Measurements from ENCODE around the gene KCNJ12.

KCNJ12 gene

DNA sequence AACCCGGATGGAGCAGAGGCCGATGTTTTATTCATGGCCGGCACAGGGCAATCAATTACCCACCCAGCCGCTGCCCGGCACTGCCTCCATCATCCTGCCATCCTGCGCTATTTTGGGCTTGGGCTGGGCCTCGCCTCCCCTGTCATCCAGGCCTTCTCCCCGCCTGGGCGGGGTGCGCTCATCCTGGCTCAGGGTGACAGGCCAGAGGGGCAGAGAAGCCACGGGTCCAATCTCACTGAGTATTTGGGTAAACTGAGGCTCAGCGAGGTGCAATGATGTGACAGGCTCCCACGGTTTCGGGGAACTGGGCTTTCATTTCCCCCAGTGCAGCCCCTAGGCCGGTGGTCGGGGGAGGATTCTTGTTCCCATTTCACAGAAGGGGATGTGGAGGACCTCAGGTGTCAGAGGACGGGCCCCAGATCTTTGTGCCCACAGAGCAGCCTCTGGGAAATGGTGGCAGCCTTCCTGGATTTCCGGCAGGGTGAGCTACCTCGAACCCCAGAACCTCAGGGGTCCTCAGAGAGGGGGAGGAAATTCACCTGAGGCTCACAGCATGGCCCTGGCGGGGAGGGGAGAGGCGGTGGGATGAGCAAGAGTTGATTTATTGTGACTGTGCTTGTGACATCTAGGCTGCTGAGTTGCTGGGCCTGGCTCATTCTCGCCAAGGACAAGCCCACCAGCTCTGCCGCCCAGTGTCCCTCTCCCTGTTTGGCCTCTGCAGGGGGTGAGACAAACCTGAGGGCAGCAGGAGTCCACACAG lies 23.8 kb upstream of the KCNJ12 start:
- H3K27ac ChIP-seq = no peak overlapping the region
- ChIA-PET POLR2A (ENCODE audit: low non-redundant PET) (no interaction called here), CTCF (no interaction called here)
- TF ChIP-seq, protein P1, sequence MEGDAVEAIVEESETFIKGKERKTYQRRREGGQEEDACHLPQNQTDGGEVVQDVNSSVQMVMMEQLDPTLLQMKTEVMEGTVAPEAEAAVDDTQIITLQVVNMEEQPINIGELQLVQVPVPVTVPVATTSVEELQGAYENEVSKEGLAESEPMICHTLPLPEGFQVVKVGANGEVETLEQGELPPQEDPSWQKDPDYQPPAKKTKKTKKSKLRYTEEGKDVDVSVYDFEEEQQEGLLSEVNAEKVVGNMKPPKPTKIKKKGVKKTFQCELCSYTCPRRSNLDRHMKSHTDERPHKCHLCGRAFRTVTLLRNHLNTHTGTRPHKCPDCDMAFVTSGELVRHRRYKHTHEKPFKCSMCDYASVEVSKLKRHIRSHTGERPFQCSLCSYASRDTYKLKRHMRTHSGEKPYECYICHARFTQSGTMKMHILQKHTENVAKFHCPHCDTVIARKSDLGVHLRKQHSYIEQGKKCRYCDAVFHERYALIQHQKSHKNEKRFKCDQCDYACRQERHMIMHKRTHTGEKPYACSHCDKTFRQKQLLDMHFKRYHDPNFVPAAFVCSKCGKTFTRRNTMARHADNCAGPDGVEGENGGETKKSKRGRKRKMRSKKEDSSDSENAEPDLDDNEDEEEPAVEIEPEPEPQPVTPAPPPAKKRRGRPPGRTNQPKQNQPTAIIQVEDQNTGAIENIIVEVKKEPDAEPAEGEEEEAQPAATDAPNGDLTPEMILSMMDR (conservative IDR thresholded peaks at IDR 0.05; ENCODE audit: low read depth) = no peak
- DNase-seq (ENCODE audit: low spot score) = no peak

DNA sequence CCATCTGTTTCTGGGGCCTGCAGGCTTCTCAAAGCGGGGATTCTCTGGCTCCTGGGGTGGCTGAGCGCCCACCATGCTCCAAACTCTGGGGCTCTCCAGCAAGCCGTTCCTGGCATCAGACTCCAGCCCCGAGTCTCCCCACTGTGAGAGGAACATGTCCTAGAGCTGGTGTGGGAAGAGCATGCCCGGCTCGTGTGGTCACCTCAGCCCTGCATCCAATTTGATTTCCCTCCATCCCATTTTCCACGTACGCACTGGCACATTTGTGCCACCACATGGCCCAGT lies 23.2 kb upstream of the KCNJ12 start:
- TF ChIP-seq, protein P1 (conservative IDR thresholded peaks at IDR 0.05; ENCODE audit: low read depth) = no peak
- no peak for DNase-seq (ENCODE audit: low spot score)
- ChIA-PET CTCF (no interaction called here), POLR2A (ENCODE audit: low non-redundant PET) (no interaction called here)
- no peak overlapping the region for H3K27ac ChIP-seq

DNA sequence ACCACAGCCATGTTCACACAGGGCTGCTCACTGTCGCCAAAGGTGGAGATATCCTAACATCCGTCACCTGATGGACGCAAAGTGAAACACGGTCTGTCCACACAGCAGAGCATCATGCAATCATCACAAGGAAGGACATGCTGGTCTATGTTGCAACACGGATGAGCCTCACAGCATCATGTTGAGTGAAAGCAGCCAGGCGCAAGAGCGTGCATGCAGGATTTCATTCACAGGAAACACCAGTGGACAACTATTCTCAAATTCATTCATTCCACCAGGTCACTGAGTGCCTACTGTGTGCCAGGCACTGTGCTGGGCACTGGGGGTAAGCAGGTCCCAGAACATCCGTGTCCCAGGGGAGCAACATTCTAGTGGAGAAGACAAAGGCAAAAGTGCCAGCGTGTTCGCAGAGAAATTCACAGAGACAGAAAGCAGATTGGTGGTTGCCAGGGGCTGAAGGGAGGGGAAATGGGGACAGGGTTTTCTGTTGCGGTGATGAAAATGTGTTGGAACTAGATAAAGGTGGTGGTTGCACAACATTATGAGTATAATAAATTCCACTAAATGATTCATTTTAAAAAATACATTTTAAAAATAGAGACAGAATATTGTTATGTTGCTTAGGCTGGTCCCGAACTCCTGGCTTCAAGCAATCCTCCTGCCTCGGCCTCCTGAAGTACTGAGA lies 22.7 kb upstream of the KCNJ12 start:
- CTCF ChIA-PET = no interaction called here

DNA sequence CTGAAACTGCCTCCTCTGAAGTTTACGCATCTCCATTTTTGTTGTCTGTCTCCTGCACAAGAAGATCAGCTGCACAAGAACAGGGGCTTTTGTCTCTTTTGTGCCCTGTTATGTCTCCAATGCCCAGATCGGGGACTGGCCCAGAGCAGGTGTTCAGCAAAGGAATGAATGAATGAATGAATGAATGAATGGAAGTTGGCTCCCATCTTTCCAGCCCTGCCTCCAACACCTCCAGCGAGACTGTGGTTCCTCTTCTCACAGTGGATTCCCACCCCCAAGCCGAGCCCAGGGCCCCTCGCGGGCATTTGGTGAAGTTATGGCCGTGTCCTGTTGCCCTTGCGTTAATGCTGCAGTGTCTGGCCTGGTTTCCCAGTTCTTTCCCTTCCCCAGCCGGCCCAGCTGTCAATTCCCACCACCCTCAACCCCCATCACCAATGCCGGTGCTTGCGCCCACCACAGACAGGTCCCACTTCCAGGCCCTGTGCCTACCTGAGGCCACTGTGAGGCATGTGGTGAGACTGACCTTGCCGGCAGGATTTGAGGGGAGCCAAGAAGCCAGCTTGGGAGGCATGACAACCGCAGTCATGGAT lies 21.3 kb upstream of the KCNJ12 start:
- CTCF ChIA-PET = no interaction called here
- no peak overlapping the region for H3K27ac ChIP-seq
- DNase-seq (ENCODE audit: low spot score) = no peak
- POLR2A ChIA-PET (ENCODE audit: low non-redundant PET) = no interaction called here
- TF ChIP-seq, protein P1 (conservative IDR thresholded peaks at IDR 0.05; ENCODE audit: low read depth) = no peak

More for the DNA sequence above, 22.7 kb upstream of the KCNJ12 start:
- no peak overlapping the region for H3K27ac ChIP-seq
- TF ChIP-seq, protein P1 (conservative IDR thresholded peaks at IDR 0.05; ENCODE audit: low read depth) = no peak
- DNase-seq (ENCODE audit: low spot score) = no peak
- POLR2A ChIA-PET (ENCODE audit: low non-redundant PET) = no interaction called here

DNA sequence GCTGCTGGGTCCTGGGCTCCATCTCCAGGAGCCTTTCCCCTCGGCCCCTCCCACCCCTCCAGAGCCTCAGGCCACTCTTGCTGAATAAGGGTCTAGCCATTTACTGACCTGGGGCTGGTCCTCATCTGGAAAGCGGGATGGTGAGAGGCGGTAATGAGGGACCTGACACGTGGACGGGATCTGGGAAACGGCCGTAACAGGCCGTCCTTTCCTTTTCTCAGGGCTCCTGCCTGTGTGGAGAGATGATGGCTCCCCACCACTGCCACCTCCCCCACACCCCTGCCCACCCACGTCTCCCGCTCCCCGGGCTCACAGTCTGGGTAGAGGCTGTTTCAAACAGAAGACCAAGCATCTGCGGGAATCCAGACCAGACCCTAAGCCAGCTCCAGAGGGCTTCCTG lies 20.6 kb upstream of the KCNJ12 start:
- TF ChIP-seq, protein P1 (conservative IDR thresholded peaks at IDR 0.05; ENCODE audit: low read depth) = no peak
- H3K27ac ChIP-seq = no peak overlapping the region
- no peak for DNase-seq (ENCODE audit: low spot score)
- POLR2A ChIA-PET (ENCODE audit: low non-redundant PET) = no interaction called here
- CTCF ChIA-PET = no interaction called here

DNA sequence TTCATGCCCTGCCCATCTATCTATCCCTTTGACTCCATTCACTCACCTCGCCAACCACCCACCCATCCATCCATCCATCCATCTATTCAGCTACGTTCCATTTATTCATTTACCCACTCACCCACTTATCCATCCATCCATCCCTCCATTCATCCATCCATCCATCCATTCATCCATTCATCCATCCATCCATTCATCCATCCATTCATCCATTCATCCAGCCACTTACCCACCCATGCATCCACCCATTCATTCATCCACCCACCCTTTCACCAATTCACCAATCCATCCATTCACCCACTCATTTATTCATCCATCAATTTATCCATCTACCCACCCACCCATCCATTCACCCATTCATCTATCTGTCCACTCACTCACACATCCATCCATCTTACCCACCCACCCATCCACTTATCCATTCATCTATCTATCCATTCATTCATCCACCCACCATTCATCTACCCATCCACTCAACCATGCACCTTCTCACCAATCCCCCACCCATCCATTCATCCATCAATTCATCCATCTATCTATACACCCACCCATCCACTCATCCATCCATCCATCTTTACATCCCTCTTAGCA lies 19.5 kb upstream of the KCNJ12 start:
- ChIA-PET CTCF (no interaction called here), POLR2A (ENCODE audit: low non-redundant PET) (no interaction called here)
- no peak overlapping the region for H3K27ac ChIP-seq
- no peak for DNase-seq (ENCODE audit: low spot score)
- TF ChIP-seq, protein P1 (conservative IDR thresholded peaks at IDR 0.05; ENCODE audit: low read depth) = no peak

All from RWPE1 (cell line).